GM12865 (cell line): ENCODE data around the gene PLXNC1.

Source experiments
- DNase-seq: peaks from one replicate; pipeline ENCODE4 v3.0.0; 2010; ENCODE audit warnings: low read depth
- H3K4me3 ChIP-seq: 2 replicates; pipeline ENCODE4 v1.5.1; 2011; ENCODE audit warnings: mild to moderate bottlenecking, low read depth, low read length, control low read depth
- TF ChIP-seq, protein P1 (sequence below): IDR thresholded peaks from 2 replicates; pipeline ENCODE4 v1.5.1; 2011; ENCODE audit warnings: low read length, control low read depth, low read depth, inconsistent platforms; ENCODE audit not compliant: insufficient read depth; ENCODE audit errors: missing control alignments

PLXNC1 gene

DNA sequence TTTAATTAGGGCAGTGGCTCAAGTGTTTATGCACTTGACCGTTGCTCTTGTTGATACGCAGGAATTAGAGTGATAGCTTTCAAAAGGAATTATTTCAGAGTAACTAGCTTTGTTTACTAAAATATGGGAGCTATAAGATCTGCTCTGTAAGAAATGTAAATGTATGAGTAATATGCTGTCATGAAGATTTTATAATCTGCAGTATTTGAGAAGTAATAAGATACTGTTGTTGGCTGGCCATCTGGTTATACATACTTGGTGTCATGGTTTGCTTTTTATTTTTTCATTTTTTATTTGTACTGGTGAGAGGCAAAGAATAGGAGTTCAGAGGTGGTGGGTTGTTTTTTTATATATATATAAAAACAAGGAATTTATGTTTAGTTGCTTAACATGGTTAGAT lies 58.5 kb downstream of the PLXNC1 start:
- TF ChIP-seq, protein P1, sequence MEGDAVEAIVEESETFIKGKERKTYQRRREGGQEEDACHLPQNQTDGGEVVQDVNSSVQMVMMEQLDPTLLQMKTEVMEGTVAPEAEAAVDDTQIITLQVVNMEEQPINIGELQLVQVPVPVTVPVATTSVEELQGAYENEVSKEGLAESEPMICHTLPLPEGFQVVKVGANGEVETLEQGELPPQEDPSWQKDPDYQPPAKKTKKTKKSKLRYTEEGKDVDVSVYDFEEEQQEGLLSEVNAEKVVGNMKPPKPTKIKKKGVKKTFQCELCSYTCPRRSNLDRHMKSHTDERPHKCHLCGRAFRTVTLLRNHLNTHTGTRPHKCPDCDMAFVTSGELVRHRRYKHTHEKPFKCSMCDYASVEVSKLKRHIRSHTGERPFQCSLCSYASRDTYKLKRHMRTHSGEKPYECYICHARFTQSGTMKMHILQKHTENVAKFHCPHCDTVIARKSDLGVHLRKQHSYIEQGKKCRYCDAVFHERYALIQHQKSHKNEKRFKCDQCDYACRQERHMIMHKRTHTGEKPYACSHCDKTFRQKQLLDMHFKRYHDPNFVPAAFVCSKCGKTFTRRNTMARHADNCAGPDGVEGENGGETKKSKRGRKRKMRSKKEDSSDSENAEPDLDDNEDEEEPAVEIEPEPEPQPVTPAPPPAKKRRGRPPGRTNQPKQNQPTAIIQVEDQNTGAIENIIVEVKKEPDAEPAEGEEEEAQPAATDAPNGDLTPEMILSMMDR, result no peak
- peak overlapping the region; percentile 55 for H3K4me3 ChIP-seq
- no peak for DNase-seq

DNA sequence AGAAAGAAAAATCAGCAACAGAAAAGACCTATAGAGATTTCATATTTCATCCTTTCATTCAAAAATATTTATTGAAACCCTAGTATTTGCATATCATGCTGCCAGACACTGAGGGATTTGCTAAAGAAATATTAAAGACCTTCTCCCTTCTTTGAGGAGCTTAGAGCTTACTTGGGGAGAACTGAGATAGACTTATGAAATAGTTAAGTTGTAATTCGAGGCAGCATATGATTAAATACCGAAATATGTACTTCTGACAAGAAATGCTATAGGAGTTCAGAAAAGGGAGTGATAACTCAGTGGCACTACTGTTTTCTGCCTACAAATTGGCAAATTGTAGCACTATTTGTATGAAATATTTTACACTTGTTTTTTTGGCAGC lies 59.1 kb downstream of the PLXNC1 start:
- TF ChIP-seq, protein P1, result no peak
- H3K4me3 ChIP-seq, result peak overlapping the region; percentile 55
- peak; percentile 13 for DNase-seq

DNA sequence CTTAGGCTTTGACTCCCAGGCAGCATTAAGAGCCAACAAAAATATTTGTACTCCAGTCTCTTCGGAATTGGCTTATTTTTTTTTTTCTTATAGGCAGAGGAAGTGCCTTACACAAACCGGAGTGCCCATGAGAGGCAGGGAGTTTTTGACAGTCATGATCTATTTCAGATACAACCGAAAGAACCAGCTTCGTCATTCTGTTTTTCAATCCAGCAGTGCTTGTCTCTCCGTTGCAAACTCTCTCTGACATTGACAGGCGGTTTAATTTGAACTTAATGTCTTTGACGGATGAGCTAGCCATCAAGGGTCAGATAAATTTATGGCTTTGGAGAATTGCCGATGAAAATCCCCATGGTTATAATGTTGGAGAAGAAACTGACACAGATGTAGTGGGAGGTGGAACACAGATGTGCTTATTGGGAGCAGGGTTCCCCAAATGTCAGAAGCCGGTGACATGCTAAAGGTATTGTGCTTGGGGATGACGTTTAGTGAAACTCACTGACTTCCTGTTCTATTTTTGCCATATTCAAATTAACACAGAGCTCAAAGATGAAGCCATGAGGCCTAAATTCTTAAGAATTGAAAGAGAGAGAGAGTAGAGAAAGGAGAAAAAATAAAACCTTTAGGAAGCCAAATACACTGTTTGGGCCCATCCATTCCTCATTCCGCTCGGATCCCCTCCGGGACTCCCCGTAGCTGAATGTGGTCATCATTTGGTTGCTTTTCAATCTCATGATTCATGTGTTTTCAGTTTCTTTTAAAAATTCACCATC lies 59.7 kb downstream of the PLXNC1 start:
- TF ChIP-seq, protein P1, result no peak
- peak; percentile 93 for DNase-seq
- H3K4me3 ChIP-seq, result peak overlapping the region; percentile 55

- peak overlapping the region; percentile 55 for H3K4me3 ChIP-seq
- DNase-seq, result peak; percentile 83
- TF ChIP-seq, protein P1, result no peak
Measured at GRCh38 chr12:94208622-94208966, 60.2 kb downstream of the PLXNC1 start.

- no peak for DNase-seq
- TF ChIP-seq, protein P1, result no peak
- peak overlapping the region; percentile 55 for H3K4me3 ChIP-seq
Measured at GRCh38 chr12:94209240-94209639, 60.9 kb downstream of the PLXNC1 start.

DNA sequence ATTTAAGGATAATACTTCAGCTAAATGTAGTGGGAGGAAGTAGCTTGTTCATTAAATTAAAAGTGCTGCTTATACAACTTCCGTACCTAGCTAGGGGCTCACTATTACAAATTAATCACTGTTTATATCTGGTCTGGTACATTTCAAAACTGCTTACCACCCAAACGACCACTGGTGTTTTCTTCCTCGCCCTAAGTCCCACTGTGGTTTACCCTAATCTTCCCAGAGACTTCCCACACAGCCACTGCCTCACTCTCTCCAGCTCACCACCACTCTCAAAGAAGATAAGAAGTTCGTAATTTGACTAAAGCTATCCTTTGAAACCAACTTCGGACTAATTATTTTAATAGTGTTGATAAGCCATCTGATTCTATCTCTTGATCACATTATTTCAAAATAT lies 62.6 kb downstream of the PLXNC1 start:
- no peak for DNase-seq
- TF ChIP-seq, protein P1, result no peak
- no peak overlapping the region for H3K4me3 ChIP-seq

- TF ChIP-seq, protein P1, result no peak
- DNase-seq, result no peak
- no peak overlapping the region for H3K4me3 ChIP-seq
Measured at GRCh38 chr12:94218233-94218632, 69.9 kb downstream of the PLXNC1 start.
